Fibroblast of lung (primary cell): ENCODE data around the gene DDX42. TPM values are rescaled to one million over a fixed set of nuclear protein-coding genes. Genes with fewer than 3 reads are reported as not detected.

Experiments
- DNase-seq, 2 donors: peaks; one replicate each; pipeline versions ENCODE4 v3.0.0 to v3.0.0-alpha.2; 2010; ENCODE audit warnings: low read depth in 2 of 2
- H2AFZ ChIP-seq: 2 replicates; pipeline ENCODE4 v1.5.1; 2012; ENCODE audit warnings: low read length, control low read depth, inconsistent platforms
- H3K27ac ChIP-seq: 2 replicates; pipeline ENCODE4 v1.5.1; 2011; ENCODE audit warnings: low read length, control low read depth; ENCODE audit not compliant: insufficient read depth
- H3K27me3 ChIP-seq: 2 replicates; pipeline ENCODE4 v1.5.1; 2011; ENCODE audit warnings: mild to moderate bottlenecking, low read length; ENCODE audit not compliant: control insufficient read depth, insufficient read depth
- H3K36me3 ChIP-seq: 2 replicates; pipeline ENCODE4 v1.5.1; 2011; ENCODE audit warnings: low read length; ENCODE audit not compliant: control insufficient read depth, insufficient read depth
- H3K4me1 ChIP-seq: 2 replicates; pipeline ENCODE4 v1.5.1; 2011; ENCODE audit warnings: low read length; ENCODE audit not compliant: control insufficient read depth, insufficient read depth; ENCODE audit errors: extremely low read depth
- H3K4me2 ChIP-seq: 2 replicates; pipeline ENCODE4 v1.5.1; 2011; ENCODE audit warnings: low read length, control low read depth; ENCODE audit not compliant: insufficient read depth; ENCODE audit errors: extremely low read depth
- H3K4me3 ChIP-seq, 4 experiments: fragments of 200-600 bp in 1 of 4; sonication (generic) in 1 of 4; replicated peaks in 1 of 4; 2 replicates each; pipeline ENCODE4 v1.5.1; 2011 to 2016; ENCODE audit warnings: low read length in 4 of 4, low read depth in 3 of 4, mild to moderate bottlenecking in 3 of 4, control low read depth in 2 of 4, inconsistent platforms in 1 of 4, mixed read lengths in 1 of 4; ENCODE audit not compliant: insufficient read depth in 1 of 4; ENCODE audit errors: control extremely low read depth in 1 of 4
- H3K79me2 ChIP-seq: 2 replicates; pipeline ENCODE4 v1.5.1; 2012; ENCODE audit warnings: mild to moderate bottlenecking, low read length, inconsistent platforms; ENCODE audit not compliant: control insufficient read depth, insufficient read depth
- H3K9ac ChIP-seq: 2 replicates; pipeline ENCODE4 v1.5.1; 2011; ENCODE audit warnings: mild to moderate bottlenecking, low read length, control low read depth; ENCODE audit not compliant: insufficient read depth
- H3K9me3 ChIP-seq: 2 replicates; pipeline ENCODE4 v1.5.1; 2012; ENCODE audit warnings: low read depth, low read length; ENCODE audit not compliant: control insufficient read depth, insufficient read depth
- H4K20me1 ChIP-seq: 2 replicates; pipeline ENCODE4 v1.5.1; 2011; ENCODE audit warnings: low read length; ENCODE audit not compliant: control insufficient read depth, insufficient read depth; ENCODE audit errors: extremely low read depth
- EZH2 ChIP-seq: IDR thresholded peaks from 2 replicates; pipeline ENCODE4 v1.5.1; 2012; ENCODE audit warnings: low read length, control low read depth, mild to moderate bottlenecking; ENCODE audit errors: missing control alignments
- polyA plus RNA-seq, 2 donors: library from polyadenylated mRNA; depleted of rRNA in 1 of 2; stranded (reverse) in 1 of 2; unstranded in 1 of 2; fragments of >200 nt; gene quantifications; 2 replicates each; pipeline ENCODE4 v1.2.1, GENCODE V29; 2011 to 2012; ENCODE audit warnings: missing spikeins in 1 of 2
- total RNA-seq: library from RNA; depleted of rRNA; stranded (reverse); fragments of >200 nt; gene quantifications from 2 replicates; pipeline ENCODE4 v1.2.1, GENCODE V29; 2014
- TF ChIP-seq, protein P1 (sequence below), 2 donors: IDR thresholded peaks in 1 of 2; conservative IDR thresholded peaks in 1 of 2; 1 replicate in 1 of 2; 2 replicates in 1 of 2; pipeline ENCODE4 v1.5.1; 2011 to 2012; ENCODE audit warnings: low read length in 2 of 2, control low read depth in 1 of 2, inconsistent platforms in 1 of 2, low read depth in 1 of 2, mild to moderate bottlenecking in 1 of 2

The DDX42 gene
- total and polyA plus RNA-seq, 2 donors (not counting 1 experiment from before 2014, with no cell fraction given) = 61.8 to 81.5 TPM

DNA sequence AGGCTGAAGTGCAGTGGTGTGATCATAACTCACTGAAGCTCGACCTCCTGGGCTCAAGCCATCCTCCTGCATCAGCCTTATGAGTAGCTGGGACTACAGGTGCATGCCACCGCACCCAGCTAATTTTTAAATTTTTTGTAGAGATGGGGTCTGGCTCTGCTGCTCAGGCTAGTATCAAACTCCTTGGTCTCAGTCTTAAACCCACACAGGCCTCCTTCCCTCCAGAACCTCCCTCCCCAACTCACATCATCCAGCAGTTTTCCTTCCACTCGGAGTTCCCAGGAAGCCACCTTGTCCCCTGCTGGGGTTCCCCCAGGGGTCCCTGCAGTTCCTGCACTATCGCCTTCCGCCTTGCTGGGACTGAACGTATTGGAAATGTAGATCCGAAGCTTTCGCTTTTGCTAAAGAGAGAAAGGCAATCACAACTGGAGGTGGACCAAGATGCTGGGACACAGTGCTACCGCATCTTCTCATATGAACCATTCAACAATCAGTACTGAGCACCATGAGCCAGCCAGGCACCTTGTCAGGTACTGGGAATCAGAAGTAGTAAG, 61.3 kb downstream of the DDX42 start:
- Histone ChIP-seq H3K36me3 (peaks cover 35% of the 10 kb centered on the region), H3K4me3 (no peak overlapping the region), H3K9ac (no peak overlapping the region), H2AFZ (no peak overlapping the region), H3K4me1 (peaks cover 10% of the 10 kb centered on the region), H3K79me2 (peaks cover 32% of the 10 kb centered on the region), H4K20me1 (no peaks in the 10 kb centered on the region), H3K4me2 (no peak overlapping the region), H3K9me3 (no peaks in the 10 kb centered on the region), H3K27ac (no peak overlapping the region), H3K27me3 (no peaks in the 10 kb centered on the region)
- TF ChIP-seq, protein P1, sequence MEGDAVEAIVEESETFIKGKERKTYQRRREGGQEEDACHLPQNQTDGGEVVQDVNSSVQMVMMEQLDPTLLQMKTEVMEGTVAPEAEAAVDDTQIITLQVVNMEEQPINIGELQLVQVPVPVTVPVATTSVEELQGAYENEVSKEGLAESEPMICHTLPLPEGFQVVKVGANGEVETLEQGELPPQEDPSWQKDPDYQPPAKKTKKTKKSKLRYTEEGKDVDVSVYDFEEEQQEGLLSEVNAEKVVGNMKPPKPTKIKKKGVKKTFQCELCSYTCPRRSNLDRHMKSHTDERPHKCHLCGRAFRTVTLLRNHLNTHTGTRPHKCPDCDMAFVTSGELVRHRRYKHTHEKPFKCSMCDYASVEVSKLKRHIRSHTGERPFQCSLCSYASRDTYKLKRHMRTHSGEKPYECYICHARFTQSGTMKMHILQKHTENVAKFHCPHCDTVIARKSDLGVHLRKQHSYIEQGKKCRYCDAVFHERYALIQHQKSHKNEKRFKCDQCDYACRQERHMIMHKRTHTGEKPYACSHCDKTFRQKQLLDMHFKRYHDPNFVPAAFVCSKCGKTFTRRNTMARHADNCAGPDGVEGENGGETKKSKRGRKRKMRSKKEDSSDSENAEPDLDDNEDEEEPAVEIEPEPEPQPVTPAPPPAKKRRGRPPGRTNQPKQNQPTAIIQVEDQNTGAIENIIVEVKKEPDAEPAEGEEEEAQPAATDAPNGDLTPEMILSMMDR (conservative IDR thresholded peaks at IDR 0.05 in 1 of 2, IDR thresholded peaks at IDR 0.05 in 1 of 2; ENCODE audit: low read depth in 1 of 2, low read length in 2 of 2) = no peak
- no peak for TF ChIP-seq EZH2
- no peak for DNase-seq

DNA sequence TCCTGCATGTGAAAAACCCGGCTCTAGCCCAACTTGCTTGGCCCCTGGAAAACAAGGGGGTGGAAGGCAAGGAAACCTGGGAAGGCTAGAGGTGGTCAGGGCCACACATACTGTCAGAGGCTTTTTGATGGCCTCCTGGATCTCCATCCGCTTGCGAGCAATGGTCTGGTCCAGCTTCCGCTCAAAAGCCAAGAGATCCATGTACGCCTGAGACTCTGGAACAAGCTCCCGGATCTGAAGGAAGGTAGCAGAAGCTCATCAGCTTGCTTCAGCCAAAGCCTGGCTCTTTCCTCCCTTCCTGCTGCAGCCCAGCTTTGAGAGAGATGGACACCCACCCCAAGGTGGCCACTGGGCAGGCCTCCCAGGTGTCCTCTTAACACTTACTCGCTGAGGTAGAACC, 62.8 kb downstream of the DDX42 start:
- Histone ChIP-seq H3K4me2 (no peak overlapping the region), H2AFZ (no peak overlapping the region), H4K20me1 (no peaks in the 10 kb centered on the region), H3K27me3 (no peaks in the 10 kb centered on the region), H3K4me3 (no peak overlapping the region), H3K9ac (no peak overlapping the region), H3K9me3 (no peaks in the 10 kb centered on the region), H3K4me1 (peaks cover 17% of the 10 kb centered on the region), H3K27ac (no peak overlapping the region), H3K36me3 (peaks cover 22% of the 10 kb centered on the region), H3K79me2 (peaks cover 46% of the 10 kb centered on the region)
- TF ChIP-seq EZH2 = no peak
- TF ChIP-seq, protein P1 (conservative IDR thresholded peaks at IDR 0.05 in 1 of 2, IDR thresholded peaks at IDR 0.05 in 1 of 2; ENCODE audit: low read depth in 1 of 2, low read length in 2 of 2) = no peak
- DNase-seq = no peak

DNA sequence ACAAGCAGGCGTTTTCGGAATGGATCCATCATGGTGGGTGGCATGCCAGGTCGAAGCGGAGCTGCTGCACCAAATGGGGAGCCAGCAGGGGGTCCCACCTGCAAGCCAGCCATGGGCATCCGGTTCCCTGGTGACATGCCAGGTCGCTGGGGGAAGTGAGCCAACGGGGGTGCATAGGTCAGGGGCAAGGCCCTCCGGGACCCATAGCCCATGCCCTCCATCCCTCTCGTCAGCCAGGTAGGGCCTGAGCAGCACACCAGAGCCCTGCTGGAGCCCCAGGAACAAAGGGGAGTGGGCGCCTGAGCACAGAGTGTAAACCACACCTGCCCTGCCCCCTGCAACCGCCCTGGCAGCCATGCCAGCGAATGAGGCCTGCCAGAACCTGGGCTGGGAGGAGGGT, 63.5 kb downstream of the DDX42 start:
- H3K27ac ChIP-seq = no peak overlapping the region
- no peaks in the 10 kb centered on the region for H3K27me3 ChIP-seq
- peaks cover 49% of the 10 kb centered on the region for H3K79me2 ChIP-seq
- no peak overlapping the region for H2AFZ ChIP-seq
- TF ChIP-seq, protein P1 (conservative IDR thresholded peaks at IDR 0.05 in 1 of 2, IDR thresholded peaks at IDR 0.05 in 1 of 2; ENCODE audit: low read depth in 1 of 2, low read length in 2 of 2) = no peak
- TF ChIP-seq EZH2 = no peak
- no peak for DNase-seq
- no peak overlapping the region for H3K9ac ChIP-seq
- peaks cover 21% of the 10 kb centered on the region for H3K36me3 ChIP-seq
- no peak overlapping the region for H3K4me2 ChIP-seq
- H3K9me3 ChIP-seq = no peaks in the 10 kb centered on the region
- peaks cover 17% of the 10 kb centered on the region for H3K4me1 ChIP-seq
- no peaks in the 10 kb centered on the region for H4K20me1 ChIP-seq
- H3K4me3 ChIP-seq = no peak overlapping the region
